IMR-90 (cell line): Measurements from ENCODE around the gene KCP. TPM values are rescaled to one million over a fixed set of nuclear protein-coding genes. Genes with fewer than 3 reads are reported as not detected.

ENCODE experiments used
- ATAC-seq: fragments of 200-7000 bp; cut with Tn5 transposase; 2 replicates; pipeline ENCODE4 v1.9.1; 2020; ENCODE audit warnings: low read depth, mild to moderate bottlenecking, moderate library complexity
- BruUV-seq: library from RNA; stranded (reverse); fragments of 400-500 nt; replicated peaks from 2 replicates; lab custom pipeline; 2021; lab: Mats Ljungman, UMichigan
- CTCF ChIA-PET: fragments of 300-600 bp; formaldehyde crosslinking; extraction: SDS; loops from one replicate; lab custom pipeline; 2021; ENCODE audit warnings: antibody characterized with exemption; lab: Yijun Ruan, JAX
- POLR2A ChIA-PET: fragments of 300-600 bp; sonication (Branson Sonifier 250); formaldehyde crosslinking; loops from one replicate; lab custom pipeline; 2022; ENCODE audit warnings: antibody characterized with exemption; ENCODE audit not compliant: unreplicated experiment; lab: Charles Lee
- DNase-seq: peaks from one replicate; pipeline ENCODE4 v3.0.0; 2013
- H2AFZ ChIP-seq: replicated peaks from 2 replicates; pipeline ENCODE3; 2013; ENCODE audit warnings: low read length, mild to moderate bottlenecking; ENCODE audit not compliant: poor library complexity
- H2AK5ac ChIP-seq: 2 replicates; pipeline ENCODE4 v1.6.1; 2013; ENCODE audit warnings: low read depth, low read length, inconsistent platforms
- H2AK9ac ChIP-seq: replicated peaks from 2 replicates; pipeline ENCODE3; 2013; ENCODE audit warnings: mild to moderate bottlenecking, low read depth, low read length, moderate library complexity; ENCODE audit not compliant: poor library complexity
- H2BK120ac ChIP-seq: 2 replicates; pipeline ENCODE4 v1.6.1; 2013; ENCODE audit warnings: low read depth, low read length, inconsistent platforms
- H2BK15ac ChIP-seq: 3 replicates; pipeline ENCODE4 v1.6.1; 2013; ENCODE audit warnings: low read depth, low read length, inconsistent platforms
- H2BK20ac ChIP-seq: 2 replicates; pipeline ENCODE4 v1.6.1; 2013; ENCODE audit warnings: low read depth, mild to moderate bottlenecking, inconsistent platforms, low read length, moderate library complexity
- H2BK5ac ChIP-seq: 2 replicates; pipeline ENCODE4 v1.6.1; 2013; ENCODE audit warnings: mild to moderate bottlenecking, low read depth, low read length, inconsistent platforms; ENCODE audit not compliant: poor library complexity, severe bottlenecking
- H3K14ac ChIP-seq: replicated peaks from 2 replicates; pipeline ENCODE4 v1.6.1; 2013; ENCODE audit warnings: low read depth, low read length, inconsistent platforms
- H3K18ac ChIP-seq: 2 replicates; pipeline ENCODE4 v1.6.1; 2013; ENCODE audit warnings: low read depth, low read length, control low read depth
- H3K23ac ChIP-seq: 2 replicates; pipeline ENCODE4 v1.6.1; 2013; ENCODE audit warnings: low read depth, low read length, inconsistent platforms
- H3K27ac ChIP-seq: 2 replicates; pipeline ENCODE4 v1.5.1; 2013; ENCODE audit warnings: mild to moderate bottlenecking, control low read depth, low read length; ENCODE audit not compliant: insufficient read depth
- H3K27me3 ChIP-seq: 2 replicates; pipeline ENCODE4 v1.6.1; 2013; ENCODE audit warnings: low read length; ENCODE audit not compliant: control insufficient read depth, insufficient read depth
- H3K36me3 ChIP-seq: 2 replicates; pipeline ENCODE4 v1.6.1; 2013; ENCODE audit warnings: low read length, mixed read lengths; ENCODE audit not compliant: control insufficient read depth, insufficient read depth
- H3K4ac ChIP-seq: 2 replicates; pipeline ENCODE4 v1.6.1; 2013; ENCODE audit warnings: low read depth, low read length, inconsistent platforms
- H3K4me1 ChIP-seq: 2 replicates; pipeline ENCODE4 v1.6.1; 2013; ENCODE audit warnings: low read length, mixed read lengths; ENCODE audit not compliant: control insufficient read depth, insufficient read depth
- H3K4me2 ChIP-seq: 2 replicates; pipeline ENCODE4 v1.6.1; 2013; ENCODE audit warnings: low read depth, mild to moderate bottlenecking, control low read depth, low read length, moderate library complexity
- H3K4me3 ChIP-seq: 2 replicates; pipeline ENCODE4 v1.5.1; 2013; ENCODE audit warnings: low read depth, mild to moderate bottlenecking, control low read depth, low read length, moderate library complexity; ENCODE audit not compliant: insufficient read depth
- H3K56ac ChIP-seq: 2 replicates; pipeline ENCODE4 v1.6.1; 2013; ENCODE audit warnings: low read length, inconsistent platforms; ENCODE audit not compliant: insufficient read depth; ENCODE audit errors: extremely low read depth
- H3K79me1 ChIP-seq, 2 experiments: 2 replicates each; pipeline ENCODE4 v1.6.1; 2013; ENCODE audit warnings: low read length in 2 of 2, inconsistent platforms in 1 of 2, low read depth in 1 of 2
- H3K9ac ChIP-seq: 2 replicates; pipeline ENCODE4 v1.6.1; 2013; ENCODE audit warnings: low read depth, low read length, control low read depth
- H3K9me1 ChIP-seq: 2 replicates; pipeline ENCODE4 v1.6.1; 2013; ENCODE audit warnings: low read length, inconsistent platforms; ENCODE audit not compliant: insufficient read depth
- H3K9me3 ChIP-seq: 2 replicates; pipeline ENCODE4 v1.6.1; 2013; ENCODE audit warnings: low read length; ENCODE audit not compliant: control insufficient read depth, insufficient read depth
- H4K20me1 ChIP-seq: 2 replicates; pipeline ENCODE4 v1.6.1; 2013; ENCODE audit warnings: low read length, inconsistent platforms; ENCODE audit not compliant: insufficient read depth
- H4K5ac ChIP-seq: 2 replicates; pipeline ENCODE4 v1.6.1; 2013; ENCODE audit warnings: mild to moderate bottlenecking, low read depth, low read length, control low read depth
- H4K8ac ChIP-seq, 2 experiments: 2 replicates each; pipeline ENCODE4 v1.6.1; 2013; ENCODE audit warnings: low read depth in 2 of 2, low read length in 2 of 2, control low read depth in 1 of 2, inconsistent platforms in 1 of 2
- H4K91ac ChIP-seq: 2 replicates; pipeline ENCODE4 v1.6.1; 2013; ENCODE audit warnings: low read depth, low read length, inconsistent platforms; ENCODE audit not compliant: insufficient read depth
- CHD1 ChIP-seq: IDR thresholded peaks from 2 replicates; pipeline ENCODE4 v1.6.1; 2012; ENCODE audit warnings: low read depth, low read length, improper control_type of control experiment
- RAD21 ChIP-seq: IDR thresholded peaks from 2 replicates; pipeline ENCODE4 v1.6.1; 2012; ENCODE audit warnings: low read length, improper control_type of control experiment
- SMC3 ChIP-seq: fragments of 150-350 bp; IDR thresholded peaks from 2 replicates; pipeline ENCODE4 v1.6.1; 2016; ENCODE audit warnings: low read depth, mild to moderate bottlenecking, antibody characterized with exemption, low read length, moderate library complexity
- WGBS, 2 experiments: methylation state at CpG; one replicate each; pipeline versions ENCODE4 v1.1.5 to v1.1.7; 2013; ENCODE audit warnings: missing lambda C conversion rate in 2 of 2; ENCODE audit not compliant: insufficient read length in 1 of 2; ENCODE audit errors: extremely low coverage in 2 of 2; 5-methylcytosine and 5-hydroxymethylcytosine counted together
- dilution Hi-C: fragments of 300-500 bp; cut with HindIII; formaldehyde crosslinking; loops from one replicate; pipeline ENCODE4 v1.14.3; 2018; ENCODE audit warnings: low sequenced_read_pairs; ENCODE audit not compliant: unreplicated experiment
- in situ Hi-C: fragments of 300-500 bp; cut with MboI; formaldehyde crosslinking; loops from 3 replicates; pipeline ENCODE4 v1.14.3; 2019; ENCODE audit warnings: low sequenced_read_pairs, inconsistent platforms, mixed read lengths
- intact Hi-C: fragments of 100-400 bp; cut with micrococcal nuclease; formaldehyde crosslinking; loops from 2 replicates; pipeline ENCODE4 v1.10.0; 2022
- polyA plus RNA-seq, 3 experiments: library from polyadenylated mRNA; depleted of rRNA; stranded (reverse); fragments of >200 nt; gene quantifications; 2 replicates each; pipeline ENCODE4 v1.2.3, GENCODE V29; 2012; ENCODE audit warnings: low replicate concordance in 1 of 3
- total RNA-seq: library from RNA; depleted of rRNA; stranded (reverse); fragments of >200 nt; gene quantifications from 2 replicates; pipeline ENCODE4 v1.2.3, GENCODE V29; 2012

KCP gene
- total and polyA plus RNA-seq, 2 of the 4 experiments (the other 2 are of a cell fraction): 0.03 TPM; not detected in 1

GRCh38 chr7:128917122-128917521 is 6.6 kb upstream of the KCP start:
- Histone ChIP-seq H2BK20ac (no peak overlapping the region), H2BK15ac (no peak overlapping the region), H3K9me1 (no peaks in the 10 kb centered on the region), H2BK120ac (no peak overlapping the region), H4K20me1 (0 out of 2 replicates have a peak, but pooled peaks cover 3% of the 10 kb centered on the region), H3K18ac (no peak overlapping the region), H3K4me3 (no peak overlapping the region), H2AK9ac (no peak overlapping the region), H3K23ac (no peak overlapping the region), H4K91ac (no peak overlapping the region), H3K14ac (no peak overlapping the region), H3K4me2 (no peak overlapping the region), H3K79me1 (no peaks in the 10 kb centered on the region), H2BK5ac (no peak overlapping the region), H4K8ac (no peak overlapping the region), H2AK5ac (no peak overlapping the region), H3K4ac (no peak overlapping the region), H3K27ac (no peak overlapping the region), H3K36me3 (no peaks in the 10 kb centered on the region), H4K5ac (no peak overlapping the region), H3K27me3 (peaks cover 77% of the 10 kb centered on the region), H3K9ac (no peak overlapping the region), H3K4me1 (peaks cover 2% of the 10 kb centered on the region; the same call in 1 of the 2 replicates), H3K56ac (no peak overlapping the region), H3K9me3 (peaks cover 5% of the 10 kb centered on the region), H2AFZ (no peak overlapping the region)
- ATAC-seq (no peak), DNase-seq (no peak)
- intact Hi-C loops: no loop called here
- ChIA-PET CTCF (no interaction called here), POLR2A (no interaction called here)
- WGBS, 2 experiments: no CpG with 5 or more reads among the region's 2 CpGs
- BruUV-seq: no TSS peak
- in situ Hi-C loops: no loop called here
- TF ChIP-seq RAD21 (no peak), CHD1 (no peak), SMC3 (no peak)
- dilution Hi-C loops: no loop called here
